Spinal cord (tissue), 10 donors: ENCODE results near the gene DVL1. TPM values are rescaled to one million over a fixed set of nuclear protein-coding genes. Genes with fewer than 3 reads are reported as not detected.

Experiments
- DNase-seq, 6 donors: peaks; one replicate each; pipeline versions ENCODE4 v3.0.0 to v3.0.0-alpha.2; 2013 to 2015; ENCODE audit warnings: low spot score in 6 of 6, low read depth in 4 of 6
- H3K27ac ChIP-seq: one replicate; pipeline ENCODE4 v1.5.1; 2013; ENCODE audit warnings: low read depth, low read length, control low read depth
- H3K27me3 ChIP-seq: one replicate; pipeline ENCODE4 v1.6.1; 2013; ENCODE audit warnings: low read length; ENCODE audit not compliant: control insufficient read depth, insufficient read depth
- H3K36me3 ChIP-seq: one replicate; pipeline ENCODE4 v1.6.1; 2013; ENCODE audit warnings: low read length; ENCODE audit not compliant: control insufficient read depth, insufficient read depth
- H3K4me1 ChIP-seq: one replicate; pipeline ENCODE4 v1.6.1; 2013; ENCODE audit warnings: low read length; ENCODE audit not compliant: control insufficient read depth, insufficient read depth
- H3K4me3 ChIP-seq: one replicate; pipeline ENCODE4 v1.5.1; 2013; ENCODE audit warnings: low read depth, low read length, control low read depth
- H3K9me3 ChIP-seq: one replicate; pipeline ENCODE4 v1.6.1; 2013; ENCODE audit warnings: low read length; ENCODE audit not compliant: control insufficient read depth, insufficient read depth
- WGBS: methylation state at CpG from one replicate; pipeline ENCODE4 v1.1.5; 2013; ENCODE audit warnings: missing lambda C conversion rate; ENCODE audit not compliant: insufficient coverage; 5-methylcytosine and 5-hydroxymethylcytosine counted together
- polyA plus RNA-seq, 2 donors: library from polyadenylated mRNA; unstranded; fragments of 120-200 nt; gene quantifications; one replicate each; pipeline ENCODE4 v1.2.1, GENCODE V29; 2013; ENCODE audit not compliant: insufficient read length in 2 of 2
- total RNA-seq, 2 donors: library from RNA; depleted of rRNA in 1 of 2; stranded (reverse); fragments of 120-200 nt in 1 of 2; fragments of >200 nt in 1 of 2; gene quantifications; one replicate each; pipeline versions ENCODE4 v1.2.3 to v1.2.4, GENCODE V29; 2013 to 2014
- donor health status: healthy.

Gene DVL1
- total and polyA plus RNA-seq, 4 donors: 35.7 to 87.1 (median 75.7) TPM

- peak in 2 of 6 donors; percentile 49 to 55 for DNase-seq
- Histone ChIP-seq H3K27me3 (peaks cover 6% of the 10 kb centered on the region), H3K27ac (no peak overlapping the region), H3K4me1 (peaks cover 59% of the 10 kb centered on the region), H3K36me3 (peaks cover 64% of the 10 kb centered on the region), H3K9me3 (no peaks in the 10 kb centered on the region), H3K4me3 (peak overlapping the region; percentile 56)
- under 1% methylated on average over 109 of the region's 109 CpGs for WGBS
These were observed 580 bp downstream of the DVL1 start for GRCh38 chr1:1348420-1349255.

GRCh38 chr1:1347663-1348419 is 1.4 kb downstream of the DVL1 start:
- Histone ChIP-seq H3K4me1 (peaks cover 51% of the 10 kb centered on the region), H3K9me3 (no peaks in the 10 kb centered on the region), H3K27ac (no peak overlapping the region), H3K4me3 (peak overlapping the region; percentile 56), H3K36me3 (peaks cover 64% of the 10 kb centered on the region), H3K27me3 (no peaks in the 10 kb centered on the region)
- WGBS: 25% methylated on average over 22 of the region's 26 CpGs
- no peak for DNase-seq

GRCh38 chr1:1347026-1347595 is 2.1 kb downstream of the DVL1 start:
- peak overlapping the region; percentile 56 for H3K4me3 ChIP-seq
- peaks cover 64% of the 10 kb centered on the region for H3K36me3 ChIP-seq
- no peaks in the 10 kb centered on the region for H3K9me3 ChIP-seq
- no peak for DNase-seq
- no peak overlapping the region for H3K27ac ChIP-seq
- H3K4me1 ChIP-seq: peaks cover 44% of the 10 kb centered on the region
- 85% methylated on average over 9 of the region's 10 CpGs for WGBS
- H3K27me3 ChIP-seq: no peaks in the 10 kb centered on the region

- Histone ChIP-seq H3K4me1 (peaks cover 38% of the 10 kb centered on the region), H3K27ac (no peak overlapping the region), H3K36me3 (peaks cover 64% of the 10 kb centered on the region), H3K9me3 (no peaks in the 10 kb centered on the region), H3K4me3 (no peak overlapping the region), H3K27me3 (no peaks in the 10 kb centered on the region)
- 90% methylated on average over 10 of the region's 10 CpGs for WGBS
- no peak for DNase-seq
These were observed 2.7 kb downstream of the DVL1 start for GRCh38 chr1:1346501-1346890.

GRCh38 chr1:1345860-1346500 is 3.2 kb downstream of the DVL1 start:
- peaks cover 34% of the 10 kb centered on the region for H3K4me1 ChIP-seq
- peaks cover 69% of the 10 kb centered on the region for H3K36me3 ChIP-seq
- DNase-seq: no peak
- no peaks in the 10 kb centered on the region for H3K27me3 ChIP-seq
- no peak overlapping the region for H3K27ac ChIP-seq
- H3K9me3 ChIP-seq: no peaks in the 10 kb centered on the region
- no peak overlapping the region for H3K4me3 ChIP-seq
- WGBS: 63% methylated on average over 11 of the region's 12 CpGs

- Histone ChIP-seq H3K4me3 (no peak overlapping the region), H3K27ac (no peak overlapping the region), H3K36me3 (peaks cover 75% of the 10 kb centered on the region), H3K27me3 (no peaks in the 10 kb centered on the region), H3K9me3 (no peaks in the 10 kb centered on the region), H3K4me1 (peaks cover 34% of the 10 kb centered on the region)
- DNase-seq: no peak
- 87% methylated on average over 16 of the region's 16 CpGs for WGBS
These were observed 3.8 kb downstream of the DVL1 start for GRCh38 chr1:1345384-1345783.

GRCh38 chr1:1344655-1345361 is 4.4 kb downstream of the DVL1 start:
- 81% methylated on average over 15 of the region's 15 CpGs for WGBS
- Histone ChIP-seq H3K4me3 (no peak overlapping the region), H3K27me3 (no peaks in the 10 kb centered on the region), H3K27ac (no peak overlapping the region), H3K36me3 (peaks cover 81% of the 10 kb centered on the region), H3K9me3 (no peaks in the 10 kb centered on the region), H3K4me1 (peaks cover 34% of the 10 kb centered on the region)
- DNase-seq: no peak

GRCh38 chr1:1343811-1344421 is 5.3 kb downstream of the DVL1 start:
- no peaks in the 10 kb centered on the region for H3K9me3 ChIP-seq
- H3K36me3 ChIP-seq: peaks cover 90% of the 10 kb centered on the region
- no peak overlapping the region for H3K27ac ChIP-seq
- no peaks in the 10 kb centered on the region for H3K27me3 ChIP-seq
- no peak overlapping the region for H3K4me3 ChIP-seq
- WGBS: 91% methylated on average over 24 of the region's 24 CpGs
- H3K4me1 ChIP-seq: peaks cover 34% of the 10 kb centered on the region
- DNase-seq: no peak
